HepG2 (cell line): ENCODE results near the gene PRKN. TPM values are rescaled to one million over a fixed set of nuclear protein-coding genes. Genes with fewer than 3 reads are reported as not detected.
A peak's percentile ranks its signal among the peaks of the same experiment; 100 is the strongest.

ENCODE experiments used
- ATAC-seq: fragments of 200-7000 bp; cut with Tn5 transposase; 3 replicates; pipeline ENCODE4 v1.9.1; 2020; ENCODE audit warnings: mild to moderate bottlenecking, moderate library complexity
- BruUV-seq: library from RNA; stranded (reverse); fragments of 400-500 nt; replicated peaks from 2 replicates; lab custom pipeline; 2021; lab: Mats Ljungman, UMichigan
- CTCF ChIA-PET: fragments of 300-600 bp; formaldehyde crosslinking; extraction: SDS; loops from one replicate; lab custom pipeline; 2021; ENCODE audit warnings: low total read pairs, inconsistent platforms, low intra/inter-chr PET ratio; lab: Yijun Ruan, JAX
- POLR2A ChIA-PET: fragments of 350-600 bp; sonication (Branson Sonifier 250); formaldehyde crosslinking; loops from one replicate; lab custom pipeline; 2020; ENCODE audit warnings: antibody characterized with exemption, inconsistent platforms; lab: Yijun Ruan, JAX
- DNase-seq: peaks from one replicate; pipeline ENCODE4 v3.0.0-alpha.2; 2015; ENCODE audit warnings: low spot score
- FAIRE-seq: peaks from 3 replicates; lab custom pipeline; 2011; peaks lifted over from hg19 to GRCh38; lab: Jason Lieb, UNC
- H2AFZ ChIP-seq: one replicate; pipeline ENCODE4 v1.6.1; 2011; ENCODE audit warnings: low read length, inconsistent platforms
- H3K27ac ChIP-seq: fragments of 300-600 bp; 3 replicates; pipeline ENCODE4 v1.8.0; 2011; ENCODE audit warnings: mixed run types, mild to moderate bottlenecking, mixed read lengths, low read length, inconsistent platforms; ENCODE audit not compliant: insufficient read depth; ENCODE audit errors: extremely low read length
- H3K27me3 ChIP-seq, 2 experiments: fragments of 200-600 bp in 1 of 2; 2 replicates in 1 of 2; 3 replicates in 1 of 2; pipeline versions ENCODE4 v1.6.0 to v1.8.0; 2011; ENCODE audit warnings: low read length in 2 of 2, mild to moderate bottlenecking in 2 of 2, moderate library complexity in 2 of 2, inconsistent platforms in 1 of 2; ENCODE audit not compliant: insufficient read depth in 2 of 2, control insufficient read depth in 1 of 2
- H3K36me3 ChIP-seq, 2 experiments: fragments of 200-600 bp in 1 of 2; replicated peaks in 1 of 2; 2 replicates in 1 of 2; 3 replicates in 1 of 2; pipeline versions ENCODE4 v1.5.1 to v1.8.0; 2011; ENCODE audit warnings: low read length in 2 of 2, inconsistent platforms in 1 of 2; ENCODE audit not compliant: insufficient read depth in 2 of 2, control insufficient read depth in 1 of 2
- H3K4me1 ChIP-seq: 2 replicates; pipeline ENCODE4 v1.5.1; 2012; ENCODE audit warnings: low read length, inconsistent platforms; ENCODE audit not compliant: insufficient read depth
- H3K4me2 ChIP-seq: 2 replicates; pipeline ENCODE4 v1.6.0; 2011; ENCODE audit warnings: low read depth, low read length, inconsistent platforms
- H3K4me3 ChIP-seq, 3 experiments: fragments of 200-600 bp in 1 of 3; sonication (generic), shearing (Covaris generic) in 1 of 3; replicated peaks in 1 of 3; 2 replicates each; pipeline ENCODE4 v1.5.1; 2011 to 2016; ENCODE audit warnings: low read length in 3 of 3, inconsistent platforms in 2 of 3, low read depth in 2 of 3, mild to moderate bottlenecking in 2 of 3, control low read depth in 1 of 3, mixed read lengths in 1 of 3; ENCODE audit not compliant: insufficient read depth in 1 of 3
- H3K79me2 ChIP-seq: one replicate; pipeline ENCODE4 v1.6.1; 2011; ENCODE audit warnings: low read length, inconsistent platforms; ENCODE audit not compliant: insufficient read depth
- H3K9ac ChIP-seq: 2 replicates; pipeline ENCODE4 v1.6.0; 2011; ENCODE audit warnings: mild to moderate bottlenecking, low read depth, low read length, inconsistent platforms; ENCODE audit not compliant: insufficient read depth
- H3K9me3 ChIP-seq: 2 replicates; pipeline ENCODE4 v1.5.1; 2012; ENCODE audit warnings: mild to moderate bottlenecking, low read length
- H4K20me1 ChIP-seq: 2 replicates; pipeline ENCODE4 v1.6.0; 2011; ENCODE audit warnings: inconsistent platforms, mild to moderate bottlenecking, low read length, moderate library complexity; ENCODE audit not compliant: insufficient read depth
- CHD2 ChIP-seq: IDR thresholded peaks from 2 replicates; pipeline ENCODE4 v1.6.1; 2011; ENCODE audit warnings: low read depth, low read length, improper control_type of control experiment
- DRAP1 ChIP-seq: IDR thresholded peaks from 2 replicates; pipeline ENCODE4 v1.6.1; 2016; ENCODE audit warnings: missing genetic modification reagents, missing compliant biosample characterization
- GPN1 ChIP-seq: sonication (generic); formaldehyde crosslinking; IDR thresholded peaks from 2 replicates; pipeline ENCODE4 v1.5.1; 2020; ENCODE audit warnings: missing genetic modification reagents, borderline replicate concordance
- NBN ChIP-seq: fragments of 450-650 bp; conservative IDR thresholded peaks from 2 replicates; pipeline ENCODE4 v1.6.1; 2017
- NCOA2 ChIP-seq: sonication (generic); formaldehyde crosslinking; IDR thresholded peaks from 2 replicates; pipeline ENCODE4 v1.8.0; 2022; ENCODE audit warnings: inconsistent platforms
- NR1H2 ChIP-seq: sonication (generic); formaldehyde crosslinking; IDR thresholded peaks from 2 replicates; pipeline ENCODE4 v1.8.1; 2022; ENCODE audit warnings: low read depth, missing genetic modification reagents, borderline replicate concordance
- RAD21 ChIP-seq: fragments of 450-650 bp; formaldehyde crosslinking; IDR thresholded peaks from 2 replicates; pipeline ENCODE4 v1.5.0; 2020; ENCODE audit warnings: mild to moderate bottlenecking
- SIN3A ChIP-seq: IDR thresholded peaks from 2 replicates; pipeline ENCODE4 v1.6.1; 2011; ENCODE audit warnings: low read depth, mild to moderate bottlenecking, control low read depth, low read length, borderline replicate concordance
- STAG1 ChIP-seq: sonication (generic); formaldehyde crosslinking; IDR thresholded peaks from 2 replicates; pipeline ENCODE4 v1.4.0; 2020; ENCODE audit warnings: missing genetic modification reagents
- TERF1 ChIP-seq: sonication (generic); formaldehyde crosslinking; IDR thresholded peaks from 2 replicates; pipeline ENCODE4 v1.8.0; 2022; ENCODE audit warnings: mild to moderate bottlenecking, missing genetic modification reagents, moderate library complexity
- USF2 ChIP-seq, 2 experiments: sonication (generic) in 1 of 2; formaldehyde crosslinking in 1 of 2; IDR thresholded peaks; 2 replicates each; pipeline versions ENCODE4 v1.5.1 to v1.6.1; 2011 to 2020; ENCODE audit warnings: borderline replicate concordance in 1 of 2, low read depth in 1 of 2, low read length in 1 of 2, mild to moderate bottlenecking in 1 of 2, missing genetic modification reagents in 1 of 2, moderate library complexity in 1 of 2
- ZFP82 ChIP-seq: sonication (generic); formaldehyde crosslinking; IDR thresholded peaks from 2 replicates; pipeline ENCODE4 v1.5.1; 2020; ENCODE audit warnings: mild to moderate bottlenecking, missing genetic modification reagents, borderline replicate concordance
- ZFYVE20 ChIP-seq: sonication (generic); formaldehyde crosslinking; IDR thresholded peaks from 2 replicates; pipeline ENCODE4 v1.8.0; 2023; ENCODE audit warnings: low read depth, mild to moderate bottlenecking, moderate library complexity, missing genetic modification reagents, borderline replicate concordance
- ZKSCAN5 ChIP-seq: sonication (generic); formaldehyde crosslinking; IDR thresholded peaks from 2 replicates; pipeline ENCODE4 v1.5.1; 2020; ENCODE audit warnings: mild to moderate bottlenecking, missing genetic modification reagents
- ZNF30 ChIP-seq: sonication (generic); formaldehyde crosslinking; IDR thresholded peaks from 2 replicates; pipeline ENCODE4 v1.5.0; 2020; ENCODE audit warnings: mild to moderate bottlenecking, missing genetic modification reagents
- ZNF709 ChIP-seq: sonication (generic); formaldehyde crosslinking; IDR thresholded peaks from 2 replicates; pipeline ENCODE4 v1.5.0; 2020; ENCODE audit warnings: mild to moderate bottlenecking, missing genetic modification reagents
- WGBS: methylation state at CpG from one replicate; pipeline ENCODE4 v1.1.6; 2017; ENCODE audit warnings: low lambda C conversion rate; 5-methylcytosine and 5-hydroxymethylcytosine counted together
- in situ Hi-C: cut with HindIII; loops from 2 replicates; pipeline ENCODE4 v1.10.0; 2017; ENCODE audit warnings: low pct_unique_long_range_greater_than_20kb; ENCODE audit not compliant: extremely low pct_ligation_motif_present
- intact Hi-C: fragments of 100-400 bp; cut with micrococcal nuclease; formaldehyde crosslinking; loops from one replicate; pipeline ENCODE4 v1.10.0; 2022; ENCODE audit not compliant: unreplicated experiment
- polyA plus RNA-seq, 8 experiments: library from polyadenylated mRNA; depleted of rRNA in 3 of 8; stranded (reverse) in 7 of 8; unstranded in 1 of 8; fragments of >200 nt; fragmentation: Illumina TruSeq in 4 of 8; extraction: Trizol in 4 of 8; gene quantifications; 2 replicates each; pipeline versions ENCODE4 v1.2.1 to v1.2.3, GENCODE V29; 2011 to 2016; ENCODE audit warnings: low read depth in 4 of 8, missing spikeins in 1 of 8, mixed read lengths in 1 of 8; ENCODE audit not compliant: insufficient read depth in 1 of 8
- total RNA-seq, 5 experiments: library from RNA; depleted of rRNA; stranded (reverse); fragments of >200 nt; fragmentation: Illumina TruSeq; extraction: Trizol; gene quantifications; 2 replicates each; pipeline ENCODE4 v1.2.3, GENCODE V29; 2016; ENCODE audit warnings: low read depth in 1 of 5

PRKN gene
- total and polyA plus RNA-seq, 2 of the 13 experiments (the other 11 are each of a cell fraction or from before 2014, with no cell fraction given), result 0.31 to 0.44 TPM

GRCh38 chr6:161696801-161697200 is 1030.8 kb downstream of the PRKN start:
- in situ Hi-C loops (no loop called here), intact Hi-C loops (no loop called here)
- FAIRE-seq (no peak), DNase-seq (no peak), ATAC-seq (no peak)
- no peak overlapping the region for H3K4me3 ChIP-seq
- POLR2A ChIA-PET, result no interaction called here
- no peaks in the 10 kb centered on the region for H3K9me3 ChIP-seq
- no peaks in the 10 kb centered on the region for H3K79me2 ChIP-seq
- H4K20me1 ChIP-seq, result no peaks in the 10 kb centered on the region
- H3K4me1 ChIP-seq, result no peaks in the 10 kb centered on the region
- no peak overlapping the region for H2AFZ ChIP-seq
- BruUV-seq, result no TSS peak
- no peak for TF ChIP-seq GPN1 (CRISPR knock-in tag)
- H3K27me3 ChIP-seq, result no peaks in the 10 kb centered on the region
- CTCF ChIA-PET, result no interaction called here
- H3K27ac ChIP-seq, result no peak overlapping the region
- no peak overlapping the region for H3K9ac ChIP-seq
- H3K36me3 ChIP-seq, result no peaks in the 10 kb centered on the region
- 0% methylated on average over 2 of the region's 2 CpGs for whole genome bisulfite sequencing
- no peak overlapping the region for H3K4me2 ChIP-seq

GRCh38 chr6:161694995-161695394 is 1032.6 kb downstream of the PRKN start:
- H3K4me1 ChIP-seq, result no peaks in the 10 kb centered on the region
- no peak for FAIRE-seq
- H3K9me3 ChIP-seq, result no peaks in the 10 kb centered on the region
- no peaks in the 10 kb centered on the region for H3K27me3 ChIP-seq
- no TSS peak for BruUV-seq
- peak; percentile 13 for DNase-seq
- H3K36me3 ChIP-seq, result no peaks in the 10 kb centered on the region
- POLR2A ChIA-PET, result no interaction called here
- H3K4me2 ChIP-seq, result no peak overlapping the region
- CTCF ChIA-PET, result interaction anchor here (1.5 to 2.1 kb wide), 2 partner anchors 277 to 301 kb away, joined by 4 to 11 read pairs; no protein-coding TSS in a partner anchor
- intact Hi-C loops, result loop anchor here (1.0 to 2.0 kb wide), 2 partner anchors 76 to 277 kb away; no protein-coding TSS in a partner anchor
- H4K20me1 ChIP-seq, result no peaks in the 10 kb centered on the region
- ATAC-seq, result peak; percentile 82
- WGBS, result 4% methylated on average over 3 of the region's 3 CpGs
- H3K4me3 ChIP-seq, result no peak overlapping the region
- H2AFZ ChIP-seq, result no peak overlapping the region
- in situ Hi-C loops, result no loop called here
- no peak overlapping the region for H3K27ac ChIP-seq
- H3K79me2 ChIP-seq, result no peaks in the 10 kb centered on the region
- no peak overlapping the region for H3K9ac ChIP-seq
- TF ChIP-seq STAG1 (peak; percentile 60), ZNF709 (no peak), ZFYVE20 (no peak), NBN (no peak), NR1H2 (no peak), SIN3A (no peak), RAD21 (0 out of 2 replicates have a peak, but pooled peaks have one; percentile 17), ZFP82 (no peak), CHD2 (no peak), NCOA2 (CRISPR knock-in tag) (no peak), TERF1 (CRISPR knock-in tag) (no peak), USF2 (IDR thresholded peaks at IDR 0.05; ENCODE audit: low read depth, low read length) (no peak), USF2 (CRISPR knock-in tag; IDR thresholded peaks at IDR 0.05; ENCODE audit: borderline replicate concordance) (no peak), ZKSCAN5 (CRISPR knock-in tag) (no peak), DRAP1 (CRISPR knock-in tag) (no peak), ZNF30 (CRISPR knock-in tag) (no peak)
